ENCODE results near the gene CCDC195.

DNA sequence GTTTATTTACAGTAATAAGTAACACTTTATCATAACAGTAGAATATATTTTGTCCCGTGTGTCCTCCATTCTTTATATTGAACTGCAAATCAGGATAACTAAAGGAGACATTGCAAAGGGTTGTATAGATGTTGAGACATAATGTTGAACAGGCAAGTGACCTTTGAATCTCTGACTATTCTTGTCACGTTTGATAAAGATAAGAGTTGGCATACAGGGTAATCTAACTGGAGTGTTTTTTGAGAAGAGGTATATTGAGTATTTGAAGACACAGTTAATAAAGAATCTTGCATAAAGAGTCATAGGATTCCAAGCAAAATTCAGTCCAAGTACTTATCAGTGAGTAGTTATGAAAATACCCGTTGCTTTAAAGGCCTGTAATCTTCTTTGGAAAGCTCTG is 21.7 kb downstream of the CCDC195 start:
- TF ChIP-seq, protein P1, sequence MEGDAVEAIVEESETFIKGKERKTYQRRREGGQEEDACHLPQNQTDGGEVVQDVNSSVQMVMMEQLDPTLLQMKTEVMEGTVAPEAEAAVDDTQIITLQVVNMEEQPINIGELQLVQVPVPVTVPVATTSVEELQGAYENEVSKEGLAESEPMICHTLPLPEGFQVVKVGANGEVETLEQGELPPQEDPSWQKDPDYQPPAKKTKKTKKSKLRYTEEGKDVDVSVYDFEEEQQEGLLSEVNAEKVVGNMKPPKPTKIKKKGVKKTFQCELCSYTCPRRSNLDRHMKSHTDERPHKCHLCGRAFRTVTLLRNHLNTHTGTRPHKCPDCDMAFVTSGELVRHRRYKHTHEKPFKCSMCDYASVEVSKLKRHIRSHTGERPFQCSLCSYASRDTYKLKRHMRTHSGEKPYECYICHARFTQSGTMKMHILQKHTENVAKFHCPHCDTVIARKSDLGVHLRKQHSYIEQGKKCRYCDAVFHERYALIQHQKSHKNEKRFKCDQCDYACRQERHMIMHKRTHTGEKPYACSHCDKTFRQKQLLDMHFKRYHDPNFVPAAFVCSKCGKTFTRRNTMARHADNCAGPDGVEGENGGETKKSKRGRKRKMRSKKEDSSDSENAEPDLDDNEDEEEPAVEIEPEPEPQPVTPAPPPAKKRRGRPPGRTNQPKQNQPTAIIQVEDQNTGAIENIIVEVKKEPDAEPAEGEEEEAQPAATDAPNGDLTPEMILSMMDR (conservative IDR thresholded peaks at IDR 0.05): no peak
- TF ChIP-seq EZH2 (IDR thresholded peaks at IDR 0.05; ENCODE audit: low read depth): no peak
